ENCODE results near the gene ALAS1. TPM values are rescaled to one million over a fixed set of nuclear protein-coding genes. Genes with fewer than 3 reads are reported as not detected.

The ALAS1 gene
- 37.7 and 42.8 TPM in 2 replicates for total RNA-seq (2014; rRNA removed; shearing (Covaris generic))
- polyA plus RNA-seq (2016; fragmentation: Nextera tagmentation; extraction: Ambion mirVana), result 17.8 and 19.2 TPM in 2 replicates
- long read RNA-seq, transcript ALAS1-204 (11 exons, 2,125 nt), result major isoform, 16 of 28 reads
- long read RNA-seq, partial matches to known transcripts, result 2 of 28 reads
- long read RNA-seq, other reads (novel, unspliced or antisense), result 3 of 28 reads

GRCh38 chr3:52197842-52198625 lies at the start of gene ALAS1:
Gene ALAS1, plus strand, starts transcription at chr3:52198160. Its CDS starts 1,082 bp downstream, at chr3:52199242.
- peak within 1 kb of the TSS; percentile 95 for H3K4me3 ChIP-seq
- peak within 1 kb of the TSS; percentile 86 for H3K27ac Mint-ChIP-seq
- H3K4me1 ChIP-seq (ENCODE audit: insufficient read depth), result peaks cover 10% of the 10 kb centered on the region
- H2AFZ ChIP-seq, result peak within 1 kb of the TSS; percentile 99
- H3K27me3 Mint-ChIP-seq (ENCODE audit: insufficient read depth, low read depth, poor library complexity), result peaks cover 14% of the 10 kb centered on the region
- H3K27me3 ChIP-seq (ENCODE audit: insufficient read depth), result no peaks in the 10 kb centered on the region
- peaks cover 12% of the 10 kb centered on the region for H3K79me2 ChIP-seq (replicated peaks; ENCODE audit: insufficient read depth)
- H4K20me1 ChIP-seq (replicated peaks; ENCODE audit: insufficient read depth), result peaks cover 10% of the 10 kb centered on the region; the same call in 1 of the 2 replicates
- peaks cover 37% of the 10 kb centered on the region for H3K36me3 ChIP-seq (ENCODE audit: insufficient read depth)
- H3K27ac ChIP-seq (ENCODE audit: low read depth), result peak within 1 kb of the TSS; percentile 86; the same call in 1 of the 2 replicates
- H3K4me1 Mint-ChIP-seq, result peaks cover 14% of the 10 kb centered on the region
- peaks cover 9% of the 10 kb centered on the region; the same call in 1 of the 2 replicates for H3F3A ChIP-seq (replicated peaks; ENCODE audit: low read depth)
- H3K9me3 Mint-ChIP-seq, result peaks cover 4% of the 10 kb centered on the region; the same call in 1 of the 3 replicates
- TF ChIP-seq ZNF114 (CRISPR knock-in tag; IDR thresholded peaks at IDR 0.05) (no peak), POLR2AphosphoS5 (IDR thresholded peaks at IDR 0.05; ENCODE audit: low read depth) (peak; percentile 87), EZH2phosphoT487 (IDR thresholded peaks at IDR 0.05; ENCODE audit: unreplicated experiment) (no peak)
- H3K4me3 Mint-ChIP-seq, result peak within 1 kb of the TSS; percentile 98
- ATAC-seq, result peak; percentile 96
- peak within 1 kb of the TSS; percentile 100 for H3K4me2 ChIP-seq
- peaks cover 28% of the 10 kb centered on the region for H3K36me3 Mint-ChIP-seq (ENCODE audit: low read depth)
- peak; percentile 94 for DNase-seq (ENCODE audit: low spot score)
- H3K9me2 ChIP-seq (ENCODE audit: insufficient read depth), result no peaks in the 10 kb centered on the region

GRCh38 chr3:52149021-52149420 lies 48.9 kb upstream of the ALAS1 start:
- Mint-ChIP-seq H3K27ac (no peak overlapping the region), H3K27me3 (ENCODE audit: insufficient read depth, low read depth, poor library complexity) (no peaks in the 10 kb centered on the region), H3K4me1 (peaks cover 19% of the 10 kb centered on the region), H3K36me3 (ENCODE audit: low read depth) (peaks cover 48% of the 10 kb centered on the region), H3K9me3 (no peaks in the 10 kb centered on the region), H3K4me3 (no peak overlapping the region)
- Histone ChIP-seq H3K36me3 (ENCODE audit: insufficient read depth) (peaks cover 14% of the 10 kb centered on the region), H3K79me2 (replicated peaks; ENCODE audit: insufficient read depth) (peaks cover 16% of the 10 kb centered on the region), H4K20me1 (replicated peaks; ENCODE audit: insufficient read depth) (peaks cover 2% of the 10 kb centered on the region; the same call in 1 of the 2 replicates), H2AFZ (no peak overlapping the region), H3K4me1 (ENCODE audit: insufficient read depth) (peaks cover 8% of the 10 kb centered on the region; the same call in 1 of the 2 replicates), H3K4me3 (no peak overlapping the region), H3F3A (replicated peaks; ENCODE audit: low read depth) (peaks cover 3% of the 10 kb centered on the region; the same call in 1 of the 2 replicates), H3K27me3 (ENCODE audit: insufficient read depth) (no peaks in the 10 kb centered on the region), H3K9me2 (ENCODE audit: insufficient read depth) (no peaks in the 10 kb centered on the region), H3K27ac (ENCODE audit: low read depth) (no peak overlapping the region), H3K4me2 (no peak overlapping the region)
- DNase-seq (ENCODE audit: low spot score) (no peak), ATAC-seq (no peak)
- TF ChIP-seq ZNF462 (CRISPR knock-in tag; IDR thresholded peaks at IDR 0.05), result no peak
- TF ChIP-seq CREB1 (CRISPR knock-in tag; IDR thresholded peaks at IDR 0.05; ENCODE audit: low read depth), result no peak
- TF ChIP-seq EZH2 (IDR thresholded peaks at IDR 0.05; ENCODE audit: low read depth, unreplicated experiment), result no peak
- no peak for TF ChIP-seq JUNB (IDR thresholded peaks at IDR 0.05; ENCODE audit: unreplicated experiment)
- no peak for TF ChIP-seq STAT1 (IDR thresholded peaks at IDR 0.05; ENCODE audit: unreplicated experiment)
- no peak for TF ChIP-seq CTCF (conservative IDR thresholded peaks at IDR 0.05; ENCODE audit: low read depth in 2 of 2)
- TF ChIP-seq EZH2phosphoT487 (IDR thresholded peaks at IDR 0.05; ENCODE audit: unreplicated experiment), result no peak

Measured in GM23338 (cell line).